HG03097 (cell line): ENCODE measurements around the gene RPRM.
"Not testable (repeated sequence)": the region's sequence is repeated elsewhere in the genome, so short reads cannot be mapped to it uniquely, and the experiment has no call there.

Experiments used
- ATAC-seq: cut with Tn5 transposase; IDR thresholded peaks from one replicate; pipeline ENCODE4 v1.9.1; 2021; ENCODE audit not compliant: unreplicated experiment, low FRiP score

The RPRM gene

DNA sequence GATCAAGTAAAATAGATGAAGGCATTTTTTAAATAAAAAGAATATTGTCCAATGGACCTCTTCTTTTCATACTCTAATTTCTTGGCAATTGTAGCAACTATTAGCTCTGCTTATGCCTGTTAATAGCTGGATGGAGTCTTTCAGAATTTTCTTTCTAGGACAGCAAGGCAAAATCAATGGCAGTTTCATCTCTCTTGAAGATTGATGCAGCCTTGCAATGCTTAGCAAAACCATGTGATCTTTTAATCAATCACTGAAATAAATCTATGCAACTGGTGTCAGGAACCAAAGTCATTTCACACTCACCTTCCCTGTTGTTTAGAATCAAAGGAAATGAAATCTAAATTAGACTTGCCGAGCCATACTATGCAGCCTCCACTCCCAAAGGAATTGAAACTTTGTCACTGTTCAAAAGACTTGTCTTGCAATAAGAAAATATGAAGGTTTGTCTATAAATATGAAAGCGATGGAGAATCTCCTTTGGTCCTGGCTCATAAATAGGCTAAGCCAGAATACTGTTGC lies 16.2 kb downstream of the RPRM start:
- no peak for ATAC-seq

DNA sequence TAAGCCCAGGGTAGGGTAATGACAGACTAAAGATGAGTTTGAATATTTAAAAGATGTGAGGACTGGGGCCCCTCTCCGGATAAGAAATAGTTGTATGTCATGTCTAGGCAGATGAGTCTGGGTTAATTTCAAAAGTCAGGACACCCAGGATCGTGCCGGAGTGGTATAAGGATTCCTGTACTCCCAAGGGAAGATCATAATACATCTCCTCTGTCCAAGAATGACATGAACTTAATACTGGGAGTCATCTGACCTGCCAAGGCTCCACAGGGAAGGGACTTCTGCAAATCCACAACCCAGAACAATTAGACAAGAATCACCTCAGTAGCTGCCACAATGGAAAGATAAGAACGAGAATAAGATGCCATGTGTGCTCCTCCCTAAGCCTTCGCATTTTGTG lies 17.1 kb downstream of the RPRM start:
- ATAC-seq: no peak

- no peak for ATAC-seq
These were observed 22.7 kb downstream of the RPRM start for GRCh38 chr2:153455861-153456260.

- no peak for ATAC-seq
These were observed 23.2 kb downstream of the RPRM start for GRCh38 chr2:153455403-153455802.

- ATAC-seq: no peak
These were observed 27.0 kb downstream of the RPRM start for GRCh38 chr2:153451611-153452010.

- ATAC-seq: no peak
These were observed 35.5 kb downstream of the RPRM start for GRCh38 chr2:153443106-153443505.

GRCh38 chr2:153442616-153443015 lies 35.9 kb downstream of the RPRM start:
- ATAC-seq: not testable (repeated sequence)

- not testable (repeated sequence) for ATAC-seq
These were observed 38.5 kb downstream of the RPRM start for GRCh38 chr2:153440090-153440489.

DNA sequence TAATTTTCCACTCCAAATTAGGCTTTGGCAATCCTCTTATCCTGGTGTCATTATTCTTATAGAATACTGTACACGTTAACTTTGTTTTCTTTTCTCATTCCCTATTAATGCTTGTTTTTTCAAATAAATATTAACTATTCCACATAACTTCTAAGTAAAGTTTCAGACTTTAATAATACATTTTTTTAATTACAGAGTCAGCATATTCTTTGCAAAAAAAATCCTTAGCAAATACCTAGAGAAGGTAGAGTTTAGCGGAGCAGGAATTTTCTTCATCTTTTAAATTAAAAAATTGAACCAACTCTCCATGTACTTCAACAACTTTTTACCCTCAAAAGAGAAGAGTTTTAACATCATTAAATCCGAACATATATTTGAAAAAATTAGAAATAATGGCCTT lies 45.2 kb downstream of the RPRM start:
- ATAC-seq: no peak

DNA sequence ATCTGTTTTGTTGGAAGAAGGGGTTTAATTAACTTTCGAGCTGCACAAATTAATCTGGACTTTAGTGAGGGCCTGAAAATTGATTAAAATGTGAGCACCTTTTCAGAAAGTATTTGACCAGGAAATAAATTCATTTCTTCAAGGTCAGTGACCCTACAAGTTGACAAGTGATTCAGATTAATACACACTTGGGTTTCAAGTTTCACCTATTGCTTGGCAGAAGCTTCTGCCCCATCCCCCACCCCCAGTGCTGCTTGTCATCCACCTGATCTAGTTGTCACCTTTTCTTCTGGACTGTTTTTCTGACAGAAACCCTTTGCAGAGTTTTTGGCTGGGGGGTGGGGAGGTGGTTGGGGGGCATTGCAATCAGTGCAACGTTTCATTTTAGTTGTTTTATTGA lies 46.2 kb downstream of the RPRM start:
- ATAC-seq: no peak

GRCh38 chr2:153431114-153431513 lies 47.4 kb downstream of the RPRM start:
- no peak for ATAC-seq
